CD4-positive, alpha-beta T cell (primary cell): Measurements from ENCODE around the gene FAXDC2. TPM values are rescaled to one million over a fixed set of nuclear protein-coding genes. Genes with fewer than 3 reads are reported as not detected.

Source experiments
- ATAC-seq: fragments of 200-7000 bp; cut with Tn5 transposase; one replicate; pipeline ENCODE4 v1.10.0; 2022; ENCODE audit warnings: mild to moderate bottlenecking; ENCODE audit not compliant: poor library complexity
- CTCF ChIA-PET: fragments of 350-600 bp; sonication (Branson Sonifier 250); formaldehyde crosslinking; loops from one replicate; lab custom pipeline; 2021; ENCODE audit warnings: antibody characterized with exemption, inconsistent platforms; lab: Charles Lee
- POLR2A ChIA-PET: fragments of 350-600 bp; sonication (Branson Sonifier 250); formaldehyde crosslinking; loops from one replicate; lab custom pipeline; 2021; ENCODE audit warnings: antibody characterized with exemption, inconsistent platforms; lab: Charles Lee
- DNase-seq, 14 experiments: peaks; one replicate each; pipeline ENCODE4 v3.0.0-alpha.2; 2013 to 2020; ENCODE audit warnings: mixed read lengths in 2 of 14
- H3K27ac ChIP-seq, 2 donors: one replicate each; pipeline versions ENCODE4 v1.5.1 to v1.7.0; 2013; ENCODE audit warnings: low read length in 2 of 2, low read depth in 1 of 2, mild to moderate bottlenecking in 1 of 2
- H3K27me3 ChIP-seq, 2 experiments: 1 replicate in 1 of 2; 2 replicates in 1 of 2; pipeline versions ENCODE4 v1.6.1 to v1.7.0; 2013; ENCODE audit warnings: low read length in 2 of 2, control low read depth in 1 of 2, mild to moderate bottlenecking in 1 of 2, moderate library complexity in 1 of 2; ENCODE audit not compliant: insufficient read depth in 2 of 2, control insufficient read depth in 1 of 2
- H3K36me3 ChIP-seq: one replicate; pipeline ENCODE4 v1.6.1; 2013; ENCODE audit warnings: low read length, control low read depth; ENCODE audit not compliant: insufficient read depth
- H3K4me1 ChIP-seq: one replicate; pipeline ENCODE4 v1.6.1; 2013; ENCODE audit warnings: low read length, control low read depth; ENCODE audit not compliant: insufficient read depth
- H3K4me3 ChIP-seq: one replicate; pipeline ENCODE4 v1.5.1; 2013; ENCODE audit warnings: mild to moderate bottlenecking, low read length, moderate library complexity
- H3K9me3 ChIP-seq, 2 experiments: 1 replicate in 1 of 2; 2 replicates in 1 of 2; pipeline versions ENCODE4 v1.6.1 to v1.7.0; 2013; ENCODE audit warnings: low read length in 2 of 2, mild to moderate bottlenecking in 2 of 2, control low read depth in 1 of 2, moderate library complexity in 1 of 2; ENCODE audit not compliant: control insufficient read depth in 1 of 2, insufficient read depth in 1 of 2
- H3K27ac Mint-ChIP-seq: one replicate; pipeline ENCODE4 v1.8.0; 2020; ENCODE audit warnings: mixed read lengths
- H3K27me3 Mint-ChIP-seq: one replicate; pipeline ENCODE4 v1.8.0; 2021; ENCODE audit warnings: mixed read lengths
- H3K36me3 Mint-ChIP-seq: one replicate; pipeline ENCODE4 v1.8.0; 2021; ENCODE audit warnings: low read depth, mixed read lengths
- H3K4me1 Mint-ChIP-seq: one replicate; pipeline ENCODE4 v1.8.0; 2021; ENCODE audit warnings: low read depth, mixed read lengths
- H3K4me3 Mint-ChIP-seq: one replicate; pipeline ENCODE4 v1.8.0; 2020; ENCODE audit warnings: mild to moderate bottlenecking, mixed read lengths
- H3K9me3 Mint-ChIP-seq: one replicate; pipeline ENCODE4 v1.8.0; 2020; ENCODE audit warnings: mixed read lengths
- CTCF ChIP-seq: fragments of 200-600 bp; IDR thresholded peaks from one replicate; pipeline ENCODE4 v1.8.0; 2022; ENCODE audit warnings: antibody characterized with exemption, mild to moderate bottlenecking
- intact Hi-C, 2 experiments: fragments of 100-400 bp; cut with DNase I in 1 of 2; cut with micrococcal nuclease in 1 of 2; formaldehyde crosslinking; loops; one replicate each; pipeline versions ENCODE4 v1.15.1 to v1.9.0; 2023 to 2025; cut with DNase I, micrococcal nuclease
- total RNA-seq, 174 experiments: library from RNA in 2 of 174; stranded (reverse) in 2 of 174; gene quantifications; one replicate each; pipeline ENCODE4 v1.2.3 and lab custom pipeline; 2021 to 2026

The FAXDC2 gene
- total RNA-seq, 2 experiments from 2014 or later = not detected

- no peak overlapping the region for H3K4me3 ChIP-seq
- DNase-seq (no peak), ATAC-seq (no peak)
- no peaks in the 10 kb centered on the region for H3K9me3 ChIP-seq
- H3K4me1 ChIP-seq = no peaks in the 10 kb centered on the region
- ChIA-PET POLR2A (no interaction called here), CTCF (interaction anchor here (1.1 kb wide), 1 partner anchor 9 kb away, joined by 3 read pairs; no protein-coding TSS in a partner anchor)
- intact Hi-C loops = loop anchor here in 1 of 2 experiments (5.0 kb wide), 1 partner anchor 246 kb away; no protein-coding TSS in a partner anchor
- Mint-ChIP-seq H3K27me3 (no peaks in the 10 kb centered on the region), H3K4me1 (no peaks in the 10 kb centered on the region), H3K4me3 (no peak overlapping the region), H3K27ac (no peak overlapping the region), H3K36me3 (peaks cover 94% of the 10 kb centered on the region), H3K9me3 (no peaks in the 10 kb centered on the region)
- TF ChIP-seq CTCF = no peak
- no peaks in the 10 kb centered on the region for H3K27me3 ChIP-seq
- peaks cover 79% of the 10 kb centered on the region for H3K36me3 ChIP-seq
- H3K27ac ChIP-seq = no peak overlapping the region
Observed at GRCh38 chr5:154898210-154898609, 47.8 kb upstream of the FAXDC2 start.

GRCh38 chr5:154896562-154897165 lies 46.3 kb upstream of the FAXDC2 start:
- Histone ChIP-seq H3K27me3 (no peaks in the 10 kb centered on the region), H3K36me3 (peaks cover 74% of the 10 kb centered on the region), H3K4me3 (no peak overlapping the region), H3K9me3 (no peaks in the 10 kb centered on the region), H3K4me1 (no peaks in the 10 kb centered on the region), H3K27ac (no peak overlapping the region)
- Mint-ChIP-seq H3K4me3 (no peak overlapping the region), H3K27ac (no peak overlapping the region), H3K4me1 (no peaks in the 10 kb centered on the region), H3K9me3 (no peaks in the 10 kb centered on the region), H3K27me3 (no peaks in the 10 kb centered on the region), H3K36me3 (peaks cover 94% of the 10 kb centered on the region)
- intact Hi-C loops = loop anchor here in 1 of 2 experiments (5.0 kb wide), 1 partner anchor 244 kb away; no protein-coding TSS in a partner anchor
- DNase-seq = no peak
- no peak for ATAC-seq
- no peak for TF ChIP-seq CTCF
- POLR2A ChIA-PET = no interaction called here
- CTCF ChIA-PET = interaction anchor here (1.2 kb wide), 1 partner anchor 20 kb away, joined by 3 read pairs; no protein-coding TSS in a partner anchor

- peaks cover 94% of the 10 kb centered on the region for H3K36me3 Mint-ChIP-seq
Observed at GRCh38 chr5:154895606-154896561, 45.5 kb upstream of the FAXDC2 start.

More at GRCh38 chr5:154895606-154896561, 45.5 kb upstream of the FAXDC2 start:
- Histone ChIP-seq H3K27ac (no peak overlapping the region), H3K4me1 (no peaks in the 10 kb centered on the region), H3K4me3 (no peak overlapping the region), H3K36me3 (peaks cover 74% of the 10 kb centered on the region), H3K9me3 (no peaks in the 10 kb centered on the region), H3K27me3 (no peaks in the 10 kb centered on the region)
- no peak overlapping the region for H3K27ac Mint-ChIP-seq
- DNase-seq (no peak), ATAC-seq (no peak)
- H3K9me3 Mint-ChIP-seq = no peaks in the 10 kb centered on the region
- CTCF ChIA-PET = no interaction called here
- H3K27me3 Mint-ChIP-seq = no peaks in the 10 kb centered on the region
- H3K4me1 Mint-ChIP-seq = no peaks in the 10 kb centered on the region
- no peak overlapping the region for H3K4me3 Mint-ChIP-seq
- POLR2A ChIA-PET = no interaction called here
- intact Hi-C loops = loop anchor here in 1 of 2 experiments (5.0 kb wide), 1 partner anchor 244 kb away; no protein-coding TSS in a partner anchor
- TF ChIP-seq CTCF = no peak
